ENCODE measurements around the gene DPCD.
"Not testable (repeated sequence)": the region's sequence is repeated elsewhere in the genome, so short reads cannot be mapped to it uniquely, and the experiment has no call there.

The DPCD gene

DNA sequence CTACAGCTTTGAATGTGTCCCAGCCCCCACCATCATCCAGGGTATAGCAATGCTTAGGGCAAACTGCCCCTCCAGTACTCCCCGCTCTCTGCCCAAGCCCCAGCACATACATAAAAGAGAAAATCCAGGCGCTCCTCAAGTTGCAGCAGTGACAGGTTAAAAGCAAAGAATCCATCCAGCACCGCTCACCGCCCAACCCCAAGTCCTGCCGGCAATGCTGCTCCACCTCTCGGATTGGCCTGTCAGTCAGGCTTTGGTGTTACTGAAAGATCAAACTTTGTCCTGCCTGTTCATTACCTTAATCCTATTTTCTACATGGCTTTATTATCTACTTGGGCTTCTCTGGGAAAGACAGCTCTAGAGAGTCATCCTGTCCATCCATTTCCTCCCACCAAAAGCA is 31.9 kb downstream of the DPCD start:
- WGBS (ENCODE audit: insufficient coverage, insufficient read length) = no CpG with 5 or more reads among the region's 6 CpGs
- Histone ChIP-seq H3K27me3 (ENCODE audit: control insufficient read depth, insufficient read depth, low read length) (no peaks in the 10 kb centered on the region), H3K4me3 (ENCODE audit: low read length) (no peak overlapping the region), H3K36me3 (ENCODE audit: control insufficient read depth, insufficient read depth, low read length) (no peaks in the 10 kb centered on the region), H3K9me3 (ENCODE audit: control insufficient read depth, insufficient read depth, low read length) (no peaks in the 10 kb centered on the region), H3K27ac (ENCODE audit: low read length) (no peak overlapping the region), H3K4me1 (ENCODE audit: control insufficient read depth, insufficient read depth, low read length) (peaks cover 5% of the 10 kb centered on the region)
- DNase-seq (ENCODE audit: low read depth, low spot score) = no peak

DNA sequence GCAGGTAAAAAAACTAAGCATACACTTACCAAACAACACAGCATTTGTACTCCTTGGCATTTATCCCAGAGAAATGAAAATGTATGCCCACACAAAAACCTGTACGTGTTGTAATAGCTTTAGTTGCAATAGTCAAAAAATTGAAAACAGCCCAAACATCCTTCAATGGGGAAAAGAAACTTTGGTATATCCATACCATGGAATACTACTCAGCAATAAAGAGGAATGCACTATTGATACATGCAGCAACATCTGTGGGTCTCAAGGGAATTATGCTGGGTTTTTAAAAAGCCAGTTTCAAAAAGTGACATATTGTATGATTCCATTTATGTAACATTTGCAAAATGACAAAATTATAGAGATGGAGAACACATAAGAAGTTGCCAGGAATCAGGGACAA is 35.4 kb downstream of the DPCD start:
- no peak overlapping the region for H3K27ac ChIP-seq (ENCODE audit: low read length)
- no peaks in the 10 kb centered on the region for H3K36me3 ChIP-seq (ENCODE audit: control insufficient read depth, insufficient read depth, low read length)
- DNase-seq (ENCODE audit: low read depth, low spot score) = no peak
- no peaks in the 10 kb centered on the region for H3K9me3 ChIP-seq (ENCODE audit: control insufficient read depth, insufficient read depth, low read length)
- H3K27me3 ChIP-seq (ENCODE audit: control insufficient read depth, insufficient read depth, low read length) = no peaks in the 10 kb centered on the region
- WGBS (ENCODE audit: insufficient coverage, insufficient read length) = no CpG with 5 or more reads among the region's 1 CpG
- H3K4me3 ChIP-seq (ENCODE audit: low read length) = no peak overlapping the region
- no peaks in the 10 kb centered on the region for H3K4me1 ChIP-seq (ENCODE audit: control insufficient read depth, insufficient read depth, low read length)

DNA sequence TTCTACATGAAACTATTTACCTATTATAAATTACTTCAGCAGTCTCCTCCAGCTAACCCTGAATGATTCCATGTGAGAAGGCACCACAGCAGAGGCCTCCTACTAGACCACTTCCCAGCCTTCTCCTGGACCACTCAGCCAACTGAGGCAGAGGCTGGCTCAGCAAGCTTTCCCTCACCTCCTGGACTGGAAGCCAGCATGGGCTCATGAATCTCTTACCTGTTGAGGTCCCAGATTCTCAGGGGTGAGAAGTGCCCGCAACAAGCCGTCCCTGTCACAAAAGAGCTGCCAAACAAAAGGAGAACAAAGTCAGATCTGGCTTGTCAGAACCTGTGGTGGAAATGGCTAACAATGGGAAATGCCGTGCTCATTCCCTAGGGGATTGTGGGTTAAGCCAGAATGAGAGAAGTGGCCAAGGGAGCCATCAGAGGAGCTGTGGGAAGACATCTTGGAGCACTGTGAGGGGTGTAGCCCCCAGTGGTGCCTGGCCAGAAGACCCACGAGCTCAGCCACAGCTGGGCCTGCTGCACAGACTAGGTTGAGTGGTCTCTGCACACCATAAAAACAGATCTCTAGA is 36.5 kb downstream of the DPCD start:
- no peak overlapping the region for H3K27ac ChIP-seq (ENCODE audit: low read length)
- H3K36me3 ChIP-seq (ENCODE audit: control insufficient read depth, insufficient read depth, low read length) = no peaks in the 10 kb centered on the region
- no peaks in the 10 kb centered on the region for H3K4me1 ChIP-seq (ENCODE audit: control insufficient read depth, insufficient read depth, low read length)
- H3K27me3 ChIP-seq (ENCODE audit: control insufficient read depth, insufficient read depth, low read length) = no peaks in the 10 kb centered on the region
- H3K9me3 ChIP-seq (ENCODE audit: control insufficient read depth, insufficient read depth, low read length) = no peaks in the 10 kb centered on the region
- no peak overlapping the region for H3K4me3 ChIP-seq (ENCODE audit: low read length)
- DNase-seq (ENCODE audit: low read depth, low spot score) = no peak
- no CpG with 5 or more reads among the region's 4 CpGs for WGBS (ENCODE audit: insufficient coverage, insufficient read length)

DNA sequence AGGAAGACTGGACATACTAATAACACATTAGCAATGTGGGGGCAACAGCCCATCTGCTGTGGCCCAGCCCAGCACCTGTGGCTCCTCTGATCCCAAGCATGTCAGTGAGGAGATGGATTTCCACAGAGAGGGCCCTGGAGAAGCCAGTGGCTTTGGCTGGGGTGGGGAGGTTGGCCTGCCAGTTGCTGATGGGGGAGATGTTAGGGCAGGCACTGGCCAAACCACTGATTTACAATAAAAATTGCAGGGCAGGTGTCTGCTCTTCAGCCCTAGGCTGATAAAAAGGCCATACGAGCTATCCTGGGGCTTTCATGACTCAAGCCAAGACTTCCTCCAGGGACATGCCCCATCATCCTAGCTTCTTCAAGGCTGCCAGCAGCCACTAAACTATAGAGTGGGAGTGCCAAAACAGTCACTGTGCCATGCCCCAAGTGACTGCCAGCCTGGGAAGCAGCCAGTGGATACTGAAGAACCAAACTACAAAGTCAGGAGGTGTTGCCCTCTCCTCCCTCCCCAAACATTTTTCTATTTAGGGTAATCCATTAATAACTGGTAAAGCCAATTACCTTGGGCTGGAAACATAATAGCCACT is 37.8 kb downstream of the DPCD start:
- Histone ChIP-seq H3K27ac (ENCODE audit: low read length) (no peak overlapping the region), H3K9me3 (ENCODE audit: control insufficient read depth, insufficient read depth, low read length) (no peaks in the 10 kb centered on the region), H3K36me3 (ENCODE audit: control insufficient read depth, insufficient read depth, low read length) (no peaks in the 10 kb centered on the region), H3K4me1 (ENCODE audit: control insufficient read depth, insufficient read depth, low read length) (no peaks in the 10 kb centered on the region), H3K27me3 (ENCODE audit: control insufficient read depth, insufficient read depth, low read length) (no peaks in the 10 kb centered on the region), H3K4me3 (ENCODE audit: low read length) (no peak overlapping the region)
- WGBS (ENCODE audit: insufficient coverage, insufficient read length) = no CpG with 5 or more reads among the region's 1 CpG
- no peak for DNase-seq (ENCODE audit: low read depth, low spot score)

DNA sequence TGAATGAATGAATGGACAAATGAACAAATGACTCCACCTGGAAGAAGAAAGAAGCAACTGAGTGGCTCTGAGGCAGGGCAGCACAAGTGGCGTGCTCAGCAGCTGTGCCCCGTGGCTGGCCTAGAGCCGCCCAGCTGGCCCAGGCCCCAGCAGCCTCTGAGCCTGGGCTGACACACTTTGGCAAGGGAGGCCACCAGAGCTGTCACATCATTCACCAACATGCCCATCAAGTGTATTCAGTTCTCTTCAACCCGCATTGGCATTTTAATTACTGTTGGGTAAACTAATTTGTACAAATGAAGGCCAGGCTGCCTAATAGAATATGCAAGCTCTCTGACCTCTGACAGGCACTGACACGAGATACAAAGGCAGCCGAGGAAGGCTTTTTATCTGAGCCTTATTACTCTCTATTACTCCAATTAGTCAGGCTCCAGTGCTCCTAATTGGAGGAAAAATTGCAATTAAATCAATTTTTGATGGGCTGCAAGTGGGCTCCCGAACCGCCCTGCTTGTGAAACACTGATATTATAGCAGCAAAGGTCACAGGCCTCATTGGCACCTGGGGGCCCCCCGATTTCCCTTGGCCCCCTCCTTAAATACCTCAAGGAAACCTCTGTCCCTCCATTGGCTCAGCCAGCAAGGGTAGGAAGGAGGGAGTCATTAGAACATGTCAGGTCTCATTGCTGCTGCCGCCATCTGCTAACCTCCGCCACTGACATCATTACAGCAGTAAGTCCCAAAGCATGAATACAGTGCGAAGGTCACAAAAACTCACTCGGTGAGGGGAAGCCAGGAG is 41.9 kb downstream of the DPCD start:
- DNase-seq (ENCODE audit: low read depth, low spot score) = no peak
- Histone ChIP-seq H3K4me1 (ENCODE audit: control insufficient read depth, insufficient read depth, low read length) (peaks cover 2% of the 10 kb centered on the region; the same call in 1 of the 2 replicates), H3K27me3 (ENCODE audit: control insufficient read depth, insufficient read depth, low read length) (no peaks in the 10 kb centered on the region), H3K36me3 (ENCODE audit: control insufficient read depth, insufficient read depth, low read length) (no peaks in the 10 kb centered on the region), H3K27ac (ENCODE audit: low read length) (no peak overlapping the region), H3K4me3 (ENCODE audit: low read length) (no peak overlapping the region), H3K9me3 (ENCODE audit: control insufficient read depth, insufficient read depth, low read length) (no peaks in the 10 kb centered on the region)
- no CpG with 5 or more reads among the region's 13 CpGs for WGBS (ENCODE audit: insufficient coverage, insufficient read length)

DNA sequence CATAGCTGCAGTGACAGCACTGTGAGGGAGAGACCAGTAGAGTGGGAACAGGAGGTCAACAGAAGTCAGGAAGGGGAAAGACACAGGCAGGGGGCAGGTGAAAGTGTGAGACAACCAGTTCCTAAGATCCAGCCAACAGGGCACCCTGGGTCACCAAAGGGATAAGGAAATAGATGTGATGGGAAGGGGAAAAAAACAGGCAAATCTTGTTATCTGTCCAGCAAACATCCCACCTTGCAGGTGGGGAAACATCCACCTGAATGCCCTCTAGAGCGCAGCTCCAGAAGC is 42.5 kb downstream of the DPCD start:
- no peak for DNase-seq (ENCODE audit: low read depth, low spot score)

DNA sequence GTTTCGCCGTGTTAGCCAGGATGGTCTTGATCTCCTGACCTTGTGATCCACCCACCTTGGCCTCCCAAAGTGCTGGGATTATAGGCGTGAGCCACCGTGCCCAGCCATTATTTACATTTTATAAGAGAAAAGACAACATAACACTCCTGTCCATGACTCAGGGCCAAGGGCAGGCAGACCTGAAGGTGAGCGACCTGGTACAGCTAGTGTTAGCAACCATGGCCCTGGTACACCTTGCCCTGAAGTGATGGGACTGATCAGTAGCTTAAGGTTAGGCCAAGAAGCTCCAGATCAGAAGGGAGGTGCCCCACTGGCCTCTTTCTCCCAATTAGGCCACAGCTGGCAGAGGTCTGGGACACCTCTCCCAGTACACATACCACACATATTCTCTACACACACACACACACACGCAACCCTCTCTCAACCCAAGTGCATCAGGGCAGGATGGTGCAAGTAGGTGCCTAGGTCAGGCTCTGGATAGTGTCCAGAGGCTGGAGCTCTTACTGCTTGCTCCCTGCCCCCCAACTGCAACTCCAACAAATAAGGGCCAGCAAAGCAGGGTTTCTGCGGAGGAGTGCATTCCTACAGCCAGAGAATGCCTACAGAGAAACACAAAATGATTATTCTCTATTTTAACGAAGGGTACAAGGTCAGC is 43.8 kb downstream of the DPCD start:
- no CpG with 5 or more reads among the region's 8 CpGs for WGBS (ENCODE audit: insufficient coverage, insufficient read length)
- H3K9me3 ChIP-seq (ENCODE audit: control insufficient read depth, insufficient read depth, low read length) = no peaks in the 10 kb centered on the region
- no peak overlapping the region for H3K27ac ChIP-seq (ENCODE audit: low read length)
- H3K4me3 ChIP-seq (ENCODE audit: low read length) = no peak overlapping the region
- no peaks in the 10 kb centered on the region for H3K27me3 ChIP-seq (ENCODE audit: control insufficient read depth, insufficient read depth, low read length)
- no peak for DNase-seq (ENCODE audit: low read depth, low spot score)
- H3K36me3 ChIP-seq (ENCODE audit: control insufficient read depth, insufficient read depth, low read length) = no peaks in the 10 kb centered on the region
- peaks cover 2% of the 10 kb centered on the region; the same call in 1 of the 2 replicates for H3K4me1 ChIP-seq (ENCODE audit: control insufficient read depth, insufficient read depth, low read length)

More for the DNA sequence above, 42.5 kb downstream of the DPCD start:
- H3K4me3 ChIP-seq (ENCODE audit: low read length) = no peak overlapping the region
- no peak overlapping the region for H3K27ac ChIP-seq (ENCODE audit: low read length)
- H3K36me3 ChIP-seq (ENCODE audit: control insufficient read depth, insufficient read depth, low read length) = no peaks in the 10 kb centered on the region
- H3K9me3 ChIP-seq (ENCODE audit: control insufficient read depth, insufficient read depth, low read length) = no peaks in the 10 kb centered on the region
- WGBS (ENCODE audit: insufficient coverage, insufficient read length) = no CpG with 5 or more reads among the region's 1 CpG
- peaks cover 2% of the 10 kb centered on the region; the same call in 1 of the 2 replicates for H3K4me1 ChIP-seq (ENCODE audit: control insufficient read depth, insufficient read depth, low read length)
- H3K27me3 ChIP-seq (ENCODE audit: control insufficient read depth, insufficient read depth, low read length) = no peaks in the 10 kb centered on the region

DNA sequence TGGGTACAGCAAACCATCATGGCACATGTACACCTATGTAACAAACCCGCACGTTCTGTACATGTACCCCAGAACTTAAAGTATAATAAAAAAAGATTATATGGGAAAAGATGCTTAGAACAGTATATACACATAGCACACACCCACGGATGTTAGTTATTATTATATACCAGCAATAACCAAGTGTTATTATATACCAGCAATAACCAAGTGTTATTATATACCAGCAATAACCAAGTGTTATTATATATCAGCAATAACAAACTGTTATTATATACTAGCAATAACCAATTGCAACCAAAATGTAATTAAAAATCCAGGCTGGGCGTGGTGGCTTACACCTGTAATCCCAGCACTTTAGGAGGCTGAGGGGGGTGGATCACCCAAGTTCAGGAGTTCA is 45.4 kb downstream of the DPCD start:
- no CpG with 5 or more reads among the region's 4 CpGs for WGBS (ENCODE audit: insufficient coverage, insufficient read length)
- not testable (repeated sequence) for DNase-seq (ENCODE audit: low read depth, low spot score); H3K36me3 ChIP-seq (ENCODE audit: control insufficient read depth, insufficient read depth, low read length); H3K9me3 ChIP-seq (ENCODE audit: control insufficient read depth, insufficient read depth, low read length); H3K27me3 ChIP-seq (ENCODE audit: control insufficient read depth, insufficient read depth, low read length); H3K4me1 ChIP-seq (ENCODE audit: control insufficient read depth, insufficient read depth, low read length); H3K4me3 ChIP-seq (ENCODE audit: low read length); H3K27ac ChIP-seq (ENCODE audit: low read length)

DNA sequence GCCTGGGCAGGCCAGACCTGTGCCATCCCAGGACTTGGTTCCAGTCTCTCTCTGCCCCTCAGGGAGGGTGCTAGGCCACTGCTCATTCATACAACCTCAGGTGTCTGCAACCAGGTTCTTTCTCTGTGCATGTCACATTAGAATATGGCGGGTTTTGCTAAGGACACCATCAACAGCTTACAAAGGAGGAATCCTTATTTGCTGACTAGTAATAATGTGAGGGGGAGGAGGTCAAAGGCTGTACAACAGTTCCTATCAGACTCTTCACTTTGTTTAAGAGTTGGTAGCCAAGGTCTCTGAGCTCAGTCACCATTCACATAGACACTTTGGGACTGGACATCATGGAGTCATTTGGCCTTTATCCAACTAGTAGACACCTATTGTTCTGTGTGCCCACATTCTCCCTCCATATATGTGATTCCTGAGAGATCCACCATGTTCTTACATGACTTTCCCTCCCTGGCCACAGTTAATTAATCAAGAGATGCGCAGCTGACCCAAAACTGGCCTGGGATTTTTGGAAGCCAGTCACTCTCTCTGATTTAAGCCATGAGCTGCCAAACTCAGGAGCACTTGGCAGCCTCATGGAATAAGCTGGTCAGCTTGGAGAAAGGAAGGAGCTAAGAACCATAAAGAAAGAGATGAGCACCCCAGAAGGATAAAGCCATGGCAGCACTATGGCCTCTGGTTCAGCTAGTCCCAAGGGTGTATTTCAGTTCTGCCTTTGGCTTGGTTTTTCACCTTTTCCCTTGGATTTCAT is 51.2 kb downstream of the DPCD start:
- H3K36me3 ChIP-seq (ENCODE audit: control insufficient read depth, insufficient read depth, low read length) = no peaks in the 10 kb centered on the region
- H3K4me1 ChIP-seq (ENCODE audit: control insufficient read depth, insufficient read depth, low read length) = peaks cover 10% of the 10 kb centered on the region
- DNase-seq (ENCODE audit: low read depth, low spot score) = no peak
- no peaks in the 10 kb centered on the region for H3K9me3 ChIP-seq (ENCODE audit: control insufficient read depth, insufficient read depth, low read length)
- H3K27ac ChIP-seq (ENCODE audit: low read length) = no peak overlapping the region
- H3K27me3 ChIP-seq (ENCODE audit: control insufficient read depth, insufficient read depth, low read length) = no peaks in the 10 kb centered on the region
- no peak overlapping the region for H3K4me3 ChIP-seq (ENCODE audit: low read length)
- no CpG with 5 or more reads among the region's 2 CpGs for WGBS (ENCODE audit: insufficient coverage, insufficient read length)

DNA sequence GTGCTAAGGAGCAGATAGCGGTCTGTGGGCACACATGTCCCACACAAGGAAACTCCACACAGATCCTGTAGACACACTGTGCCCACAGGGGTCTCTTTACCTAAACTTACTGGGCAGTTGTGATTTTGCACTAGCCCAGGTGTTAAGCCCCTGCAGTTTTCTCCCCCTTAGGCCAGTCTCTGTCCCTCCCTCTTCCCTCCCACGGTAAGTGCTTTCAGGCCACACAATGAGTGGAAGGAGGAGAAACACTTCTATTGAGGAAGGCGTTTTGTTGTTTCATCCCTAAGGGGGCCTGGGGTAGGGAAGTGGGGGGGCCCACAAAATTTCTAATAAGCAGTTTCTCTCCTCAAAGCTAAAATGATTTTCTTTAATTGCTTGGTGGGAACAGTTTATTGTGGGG is 55.4 kb downstream of the DPCD start:
- H3K27me3 ChIP-seq (ENCODE audit: control insufficient read depth, insufficient read depth, low read length) = no peaks in the 10 kb centered on the region
- H3K27ac ChIP-seq (ENCODE audit: low read length) = no peak overlapping the region
- no peaks in the 10 kb centered on the region for H3K9me3 ChIP-seq (ENCODE audit: control insufficient read depth, insufficient read depth, low read length)
- no peak for DNase-seq (ENCODE audit: low read depth, low spot score)
- H3K4me1 ChIP-seq (ENCODE audit: control insufficient read depth, insufficient read depth, low read length) = peaks cover 15% of the 10 kb centered on the region
- H3K36me3 ChIP-seq (ENCODE audit: control insufficient read depth, insufficient read depth, low read length) = no peaks in the 10 kb centered on the region
- WGBS (ENCODE audit: insufficient coverage, insufficient read length) = no CpG with 5 or more reads among the region's 3 CpGs
- H3K4me3 ChIP-seq (ENCODE audit: low read length) = no peak overlapping the region

All from iPS DF 6.9 (cell line).